Measurements from ENCODE around the gene RAB35. TPM values are rescaled to one million over a fixed set of nuclear protein-coding genes. Genes with fewer than 3 reads are reported as not detected.

Gene RAB35
- total RNA-seq, 1 donor from 2014 or later = 26.9 TPM

GRCh38 chr12:120078868-120079267, 37.7 kb downstream of the RAB35 start:
- FAIRE-seq = no peak
- Histone ChIP-seq H3K27me3 (ENCODE audit: control insufficient read depth, insufficient read depth, low read length) (no peaks in the 10 kb centered on the region), H3K4me3 (ENCODE audit: low read depth, low read length) (no peak overlapping the region), H3K36me3 (ENCODE audit: control insufficient read depth, insufficient read depth, low read length) (no peaks in the 10 kb centered on the region)
- no peak for DNase-seq (ENCODE audit: low read depth)
- no peak for TF ChIP-seq CTCF (IDR thresholded peaks at IDR 0.05; ENCODE audit: insufficient read depth, low read length, severe bottlenecking)

- FAIRE-seq (no peak), DNase-seq (ENCODE audit: low read depth) (no peak)
- peaks cover 1% of the 10 kb centered on the region for H3K36me3 ChIP-seq (ENCODE audit: control insufficient read depth, insufficient read depth, low read length)
- no peak overlapping the region for H3K4me3 ChIP-seq (ENCODE audit: low read depth, low read length)
- H3K27me3 ChIP-seq (ENCODE audit: control insufficient read depth, insufficient read depth, low read length) = no peaks in the 10 kb centered on the region
- no peak for TF ChIP-seq CTCF (IDR thresholded peaks at IDR 0.05; ENCODE audit: insufficient read depth, low read length, severe bottlenecking)
Measured at GRCh38 chr12:120077260-120077659, 39.3 kb downstream of the RAB35 start.

- Histone ChIP-seq H3K27me3 (ENCODE audit: control insufficient read depth, insufficient read depth, low read length) (no peaks in the 10 kb centered on the region), H3K4me3 (ENCODE audit: low read depth, low read length) (no peak overlapping the region), H3K36me3 (ENCODE audit: control insufficient read depth, insufficient read depth, low read length) (peaks cover 2% of the 10 kb centered on the region)
- TF ChIP-seq CTCF (IDR thresholded peaks at IDR 0.05; ENCODE audit: insufficient read depth, low read length, severe bottlenecking) = no peak
- no peak for FAIRE-seq
- no peak for DNase-seq (ENCODE audit: low read depth)
Measured at GRCh38 chr12:120076651-120077050, 39.9 kb downstream of the RAB35 start.

- FAIRE-seq = no peak
- Histone ChIP-seq H3K36me3 (ENCODE audit: control insufficient read depth, insufficient read depth, low read length) (peaks cover 4% of the 10 kb centered on the region), H3K27me3 (ENCODE audit: control insufficient read depth, insufficient read depth, low read length) (no peaks in the 10 kb centered on the region), H3K4me3 (ENCODE audit: low read depth, low read length) (no peak overlapping the region)
- TF ChIP-seq CTCF (IDR thresholded peaks at IDR 0.05; ENCODE audit: insufficient read depth, low read length, severe bottlenecking) = no peak
- DNase-seq (ENCODE audit: low read depth) = no peak
Measured at GRCh38 chr12:120075034-120075616, 41.4 kb downstream of the RAB35 start.

GRCh38 chr12:120072472-120073249, 43.9 kb downstream of the RAB35 start:
- H3K4me3 ChIP-seq (ENCODE audit: low read depth, low read length) = no peak overlapping the region
- FAIRE-seq = no peak

More at GRCh38 chr12:120072472-120073249, 43.9 kb downstream of the RAB35 start:
- no peak for TF ChIP-seq CTCF (IDR thresholded peaks at IDR 0.05; ENCODE audit: insufficient read depth, low read length, severe bottlenecking)
- Histone ChIP-seq H3K36me3 (ENCODE audit: control insufficient read depth, insufficient read depth, low read length) (peaks cover 4% of the 10 kb centered on the region), H3K27me3 (ENCODE audit: control insufficient read depth, insufficient read depth, low read length) (no peaks in the 10 kb centered on the region)
- no peak for DNase-seq (ENCODE audit: low read depth)

All from bronchial epithelial cell (primary cell).